PC-3 (cell line): ENCODE measurements around the gene SH3BGR. TPM values are rescaled to one million over a fixed set of nuclear protein-coding genes. Genes with fewer than 3 reads are reported as not detected.

Experiments used
- ATAC-seq: fragments of 200-7000 bp; cut with Tn5 transposase; 2 replicates; pipeline ENCODE4 v1.9.1; 2020; ENCODE audit warnings: mild to moderate bottlenecking, moderate library complexity
- BruUV-seq: library from RNA; stranded (reverse); fragments of 400-500 nt; replicated peaks from 2 replicates; lab custom pipeline; 2021; lab: Mats Ljungman, UMichigan
- CTCF ChIA-PET: fragments of 300-600 bp; sonication (Branson Sonifier 250); formaldehyde crosslinking; loops from one replicate; lab custom pipeline; 2022; ENCODE audit warnings: antibody characterized with exemption; lab: Charles Lee
- POLR2A ChIA-PET: fragments of 300-600 bp; sonication (Branson Sonifier 250); formaldehyde crosslinking; loops from one replicate; lab custom pipeline; 2022; ENCODE audit warnings: antibody characterized with exemption; ENCODE audit not compliant: unreplicated experiment; lab: Charles Lee
- DNase-seq: peaks from one replicate; pipeline ENCODE4 v3.0.0-alpha.2; 2015
- H2AFZ ChIP-seq: fragments of 300-600 bp; sonication (generic); 2 replicates; pipeline ENCODE4 v1.6.0; 2016; ENCODE audit warnings: antibody characterized with exemption, low read length
- H3F3A ChIP-seq: fragments of 300-600 bp; sonication (generic); one replicate; pipeline ENCODE4 v1.6.0; 2017; ENCODE audit warnings: antibody characterized with exemption, low read length, control low read depth, mild to moderate bottlenecking; ENCODE audit not compliant: unreplicated experiment
- H3K27ac ChIP-seq: fragments of 300-600 bp; sonication (generic); 2 replicates; pipeline ENCODE4 v1.5.1; 2016; ENCODE audit warnings: mild to moderate bottlenecking, low read length
- H3K27me3 ChIP-seq: fragments of 300-600 bp; sonication (generic); 2 replicates; pipeline ENCODE4 v1.6.1; 2016; ENCODE audit warnings: low read length, mixed read lengths
- H3K36me3 ChIP-seq: fragments of 300-600 bp; sonication (generic); 2 replicates; pipeline ENCODE4 v1.6.1; 2016; ENCODE audit warnings: low read depth, mixed run types, low read length, mixed read lengths
- H3K4me1 ChIP-seq: fragments of 300-600 bp; sonication (generic); 2 replicates; pipeline ENCODE4 v1.5.1; 2016; ENCODE audit warnings: low read length; ENCODE audit not compliant: insufficient read depth
- H3K4me2 ChIP-seq: fragments of 300-600 bp; sonication (generic); 2 replicates; pipeline ENCODE4 v1.6.0; 2016; ENCODE audit warnings: low read length
- H3K4me3 ChIP-seq: fragments of 300-600 bp; sonication (generic); 2 replicates; pipeline ENCODE4 v1.5.1; 2016; ENCODE audit warnings: mild to moderate bottlenecking, low read length, mixed read lengths
- H3K79me2 ChIP-seq: fragments of 300-600 bp; sonication (generic); 2 replicates; pipeline ENCODE4 v1.6.1; 2017; ENCODE audit warnings: low read length, mixed read lengths
- H3K9ac ChIP-seq: fragments of 300-600 bp; sonication (generic); 2 replicates; pipeline ENCODE4 v1.6.0; 2016; ENCODE audit warnings: mild to moderate bottlenecking, low read length
- H3K9me2 ChIP-seq: fragments of 300-600 bp; sonication (generic); replicated peaks from 2 replicates; pipeline ENCODE4 v1.6.1; 2016; ENCODE audit warnings: mixed run types, low read length, mixed read lengths
- H3K9me3 ChIP-seq: fragments of 300-600 bp; sonication (generic); 2 replicates; pipeline ENCODE4 v1.6.1; 2016; ENCODE audit warnings: low read length, mixed read lengths
- H4K20me1 ChIP-seq: fragments of 300-600 bp; sonication (generic); 2 replicates; pipeline ENCODE4 v1.6.1; 2016; ENCODE audit warnings: low read length, mixed read lengths
- CTCF ChIP-seq: fragments of 300-600 bp; sonication (generic); conservative IDR thresholded peaks from 2 replicates; pipeline ENCODE4 v1.5.1; 2017; ENCODE audit warnings: antibody characterized with exemption, low read depth, mild to moderate bottlenecking, low read length
- EZH2 ChIP-seq: fragments of 300-600 bp; sonication (generic); IDR thresholded peaks from one replicate; pipeline ENCODE4 v1.6.1; 2017; ENCODE audit warnings: antibody characterized with exemption, mild to moderate bottlenecking, low read length; ENCODE audit not compliant: unreplicated experiment
- EZH2phosphoT487 ChIP-seq: fragments of 300-600 bp; sonication (generic); IDR thresholded peaks from 2 replicates; pipeline ENCODE4 v1.6.1; 2018; ENCODE audit warnings: mild to moderate bottlenecking, antibody characterized with exemption, low read length, borderline replicate concordance
- intact Hi-C: fragments of 100-400 bp; cut with micrococcal nuclease; formaldehyde crosslinking; loops from 2 replicates; pipeline ENCODE4 v1.9.0; 2023
- total RNA-seq: library from RNA; depleted of rRNA; stranded (reverse); fragments of >200 nt; gene quantifications from 2 replicates; pipeline ENCODE4 v1.2.3, GENCODE V29; 2014

SH3BGR gene
- total RNA-seq, 1 experiment from 2014 or later: 1.3 TPM

- H3K27ac ChIP-seq: no peak overlapping the region
- H3K9me2 ChIP-seq: no peaks in the 10 kb centered on the region
- no peaks in the 10 kb centered on the region for H3F3A ChIP-seq
- ATAC-seq (no peak), DNase-seq (no peak)
- intact Hi-C loops: no loop called here
- no peaks in the 10 kb centered on the region for H3K9me3 ChIP-seq
- H3K4me3 ChIP-seq: no peak overlapping the region
- ChIA-PET CTCF (no interaction called here), POLR2A (no interaction called here)
- no peak for TF ChIP-seq EZH2phosphoT487
- TF ChIP-seq EZH2: no peak
- TF ChIP-seq CTCF: no peak
- H4K20me1 ChIP-seq: no peaks in the 10 kb centered on the region
- no peaks in the 10 kb centered on the region for H3K27me3 ChIP-seq
- no TSS peak for BruUV-seq
- H3K4me2 ChIP-seq: no peak overlapping the region
- no peak overlapping the region for H2AFZ ChIP-seq
- H3K79me2 ChIP-seq: no peaks in the 10 kb centered on the region
- H3K36me3 ChIP-seq: no peaks in the 10 kb centered on the region
- H3K4me1 ChIP-seq: no peaks in the 10 kb centered on the region
- H3K9ac ChIP-seq: no peak overlapping the region
Observed at GRCh38 chr21:39467746-39468145, 16.0 kb downstream of the SH3BGR start.

GRCh38 chr21:39468559-39468958, 16.8 kb downstream of the SH3BGR start:
- POLR2A ChIA-PET: no interaction called here
- Histone ChIP-seq H3K79me2 (no peaks in the 10 kb centered on the region), H2AFZ (no peak overlapping the region), H3K4me2 (no peak overlapping the region), H3K4me3 (no peak overlapping the region), H3K4me1 (no peaks in the 10 kb centered on the region), H3K36me3 (no peaks in the 10 kb centered on the region), H3K9me2 (no peaks in the 10 kb centered on the region), H3K27ac (no peak overlapping the region), H3K9ac (no peak overlapping the region), H3K27me3 (no peaks in the 10 kb centered on the region), H3F3A (no peaks in the 10 kb centered on the region), H4K20me1 (no peaks in the 10 kb centered on the region), H3K9me3 (no peaks in the 10 kb centered on the region)
- CTCF ChIA-PET: no interaction called here
- TF ChIP-seq EZH2phosphoT487 (no peak), CTCF (no peak), EZH2 (no peak)
- BruUV-seq: no TSS peak
- intact Hi-C loops: no loop called here
- no peak for DNase-seq
- ATAC-seq: no peak

GRCh38 chr21:39471598-39471997, 19.8 kb downstream of the SH3BGR start:
- Histone ChIP-seq H3K27me3 (no peaks in the 10 kb centered on the region), H4K20me1 (no peaks in the 10 kb centered on the region), H3K4me1 (no peaks in the 10 kb centered on the region), H3K9me2 (no peaks in the 10 kb centered on the region), H3K4me2 (no peak overlapping the region), H3K4me3 (no peak overlapping the region), H2AFZ (no peak overlapping the region), H3F3A (no peaks in the 10 kb centered on the region), H3K9me3 (no peaks in the 10 kb centered on the region), H3K9ac (no peak overlapping the region), H3K79me2 (no peaks in the 10 kb centered on the region), H3K27ac (no peak overlapping the region), H3K36me3 (no peaks in the 10 kb centered on the region)
- DNase-seq (no peak), ATAC-seq (no peak)
- no TSS peak for BruUV-seq
- intact Hi-C loops: no loop called here
- ChIA-PET POLR2A (no interaction called here), CTCF (no interaction called here)
- TF ChIP-seq EZH2 (no peak), CTCF (no peak), EZH2phosphoT487 (no peak)
